Measurements from ENCODE around the gene FAM193A. TPM values are rescaled to one million over a fixed set of nuclear protein-coding genes. Genes with fewer than 3 reads are reported as not detected.
"Not testable (repeated sequence)": the region's sequence is repeated elsewhere in the genome, so short reads cannot be mapped to it uniquely, and the experiment has no call there.

The FAM193A gene
- polyA plus RNA-seq, 1 donor: 31.3 TPM

GRCh38 chr4:2725380-2725779 is 188.9 kb downstream of the FAM193A start:
- no peak for DNase-seq

- not testable (repeated sequence) for DNase-seq
Observed at GRCh38 chr4:2726881-2727280, 190.4 kb downstream of the FAM193A start.

- DNase-seq: no peak
Observed at GRCh38 chr4:2728221-2728620, 191.8 kb downstream of the FAM193A start.

GRCh38 chr4:2728806-2729532 is 192.5 kb downstream of the FAM193A start:
- no peak for DNase-seq

- DNase-seq: no peak
Observed at GRCh38 chr4:2729533-2729875, 193.1 kb downstream of the FAM193A start.

- DNase-seq: no peak
Observed at GRCh38 chr4:2731907-2732317, 195.5 kb downstream of the FAM193A start.

GRCh38 chr4:2732526-2732925 is 196.1 kb downstream of the FAM193A start:
- no peak for DNase-seq

GRCh38 chr4:2733001-2733843 is 196.8 kb downstream of the FAM193A start:
- no peak for DNase-seq

GRCh38 chr4:2733844-2734574 is 197.6 kb downstream of the FAM193A start:
- DNase-seq: no peak

- no peak for DNase-seq
Observed at GRCh38 chr4:2734612-2735011, 198.2 kb downstream of the FAM193A start.

GRCh38 chr4:2735869-2736268 is 199.4 kb downstream of the FAM193A start:
- DNase-seq: no peak

- DNase-seq: not testable (repeated sequence)
Observed at GRCh38 chr4:2738296-2738695, 201.8 kb downstream of the FAM193A start.

- DNase-seq: no peak
Observed at GRCh38 chr4:2741626-2742025, 205.2 kb downstream of the FAM193A start.

- DNase-seq: no peak
Observed at GRCh38 chr4:2742081-2742822, 205.8 kb downstream of the FAM193A start.

- no peak for DNase-seq
Observed at GRCh38 chr4:2742823-2743517, 206.5 kb downstream of the FAM193A start.

GRCh38 chr4:2743518-2744445 is 207.3 kb downstream of the FAM193A start:
- no peak for DNase-seq

- DNase-seq: no peak
Observed at GRCh38 chr4:2744576-2745270, 208.3 kb downstream of the FAM193A start.

- DNase-seq: no peak
Observed at GRCh38 chr4:2745516-2745915, 209.1 kb downstream of the FAM193A start.

GRCh38 chr4:2745981-2746806 is 209.7 kb downstream of the FAM193A start:
- no peak for DNase-seq

All from left kidney (tissue), 2 donors.